Measurements from ENCODE around the gene INAFM1.

DNA sequence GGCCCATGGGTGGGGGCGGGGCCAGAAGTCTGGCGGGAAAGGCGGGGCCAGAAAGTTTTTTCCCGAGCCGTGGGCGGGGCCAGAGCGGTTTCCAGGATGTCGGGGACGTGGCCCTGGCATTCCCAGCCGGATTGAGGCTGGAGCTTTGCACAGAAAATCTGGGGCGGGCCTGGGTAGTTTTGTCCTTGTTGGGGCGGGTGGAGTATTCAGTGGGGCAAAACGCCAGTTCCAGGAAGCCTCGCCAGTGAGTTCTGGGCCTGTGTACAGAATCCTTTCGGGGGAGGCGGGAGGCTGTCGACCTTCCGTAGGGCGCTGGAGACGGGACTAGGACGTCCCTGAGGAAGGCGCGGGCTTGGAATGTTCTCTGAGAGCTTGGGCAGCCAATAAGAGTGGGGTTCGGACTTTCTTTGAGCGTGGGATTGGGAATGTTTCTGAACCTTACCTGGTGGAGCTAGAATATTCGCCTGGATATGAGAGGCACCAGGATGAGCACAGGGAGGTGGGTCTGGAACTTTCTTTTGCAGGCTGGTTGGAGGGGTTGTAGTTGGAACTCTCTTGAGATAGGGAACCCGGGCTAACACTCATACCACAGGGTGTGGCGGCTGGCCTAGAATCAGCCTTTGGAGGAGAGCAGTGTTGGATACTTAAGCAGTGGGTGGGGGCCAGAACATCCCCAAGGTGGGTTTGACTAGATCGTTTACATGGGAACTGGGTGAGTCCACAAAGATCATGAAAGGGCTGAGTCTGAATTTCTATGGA, 17.1 kb upstream of the INAFM1 start:
- TF ChIP-seq CTCF (IDR thresholded peaks at IDR 0.05; ENCODE audit: extremely low read depth in 1 of 2, insufficient read depth in 1 of 2, low read depth in 1 of 2, low read length in 2 of 2) (no peak), GATA2 (IDR thresholded peaks at IDR 0.05; ENCODE audit: insufficient read depth, insufficient read length, low read depth, low read length) (no peak), POLR2A (IDR thresholded peaks at IDR 0.05; ENCODE audit: low read depth, low read length) (peak; percentile 85), MYC (IDR thresholded peaks at IDR 0.05; ENCODE audit: low read depth, low read length) (no peak), POLR2AphosphoS5 (IDR thresholded peaks at IDR 0.05; ENCODE audit: insufficient read depth, low read depth, low read length) (peak; percentile 89), EZH2 (IDR thresholded peaks at IDR 0.05; ENCODE audit: borderline replicate concordance, low read depth, low read length, severe bottlenecking) (no peak)

All from endothelial cell of umbilical vein (primary cell).